K562 (cell line): Measurements from ENCODE around the gene PSMB11. TPM values are rescaled to one million over a fixed set of nuclear protein-coding genes. Genes with fewer than 3 reads are reported as not detected.

ENCODE experiments used
- HNRNPL ChIP-seq: fragments of 200-400 bp; formaldehyde crosslinking; IDR thresholded peaks from 2 replicates; pipeline ENCODE4 v1.6.1; 2017; ENCODE audit warnings: low read depth, mild to moderate bottlenecking, low read length
- KLF16 ChIP-seq: IDR thresholded peaks from 2 replicates; pipeline ENCODE4 v1.6.1; 2016; ENCODE audit warnings: antibody characterized with exemption
- U2AF1 ChIP-seq: fragments of 200-400 bp; formaldehyde crosslinking; optimal IDR thresholded peaks from 2 replicates; pipeline ENCODE3; 2017; ENCODE audit warnings: mild to moderate bottlenecking, low read depth, low read length, moderate library complexity
- ZNF318 ChIP-seq, 2 experiments: fragments of 450-650 bp; IDR thresholded peaks; 2 replicates each; pipeline ENCODE4 v1.6.1; 2016; ENCODE audit warnings: mild to moderate bottlenecking in 2 of 2, borderline replicate concordance in 1 of 2, low read depth in 1 of 2, moderate library complexity in 1 of 2
- polyA plus RNA-seq, 8 experiments: library from polyadenylated mRNA; depleted of rRNA in 4 of 8; stranded (reverse) in 5 of 8; unstranded in 3 of 8; fragments of >200 nt; fragmentation: Nextera tagmentation in 2 of 8; fragmentation: Illumina TruSeq in 1 of 8; extraction: Ambion mirVana in 2 of 8; extraction: Trizol in 1 of 8; gene quantifications; 2 replicates each; pipeline versions ENCODE4 v1.2.1 to v1.2.3, GENCODE V29; 2011 to 2014; ENCODE audit warnings: inconsistent platforms in 1 of 8, missing spikeins in 1 of 8
- total RNA-seq, 7 experiments: library from RNA; depleted of rRNA in 6 of 7; stranded (reverse); fragments of >200 nt in 6 of 7; fragmentation: Illumina TruSeq in 2 of 7; extraction: Trizol in 2 of 7; gene quantifications; 2 replicates each; pipeline versions ENCODE4 v1.2.1 to v1.2.3, GENCODE V29; 2011 to 2021; ENCODE audit warnings: low replicate concordance in 1 of 7

Gene PSMB11
- total and polyA plus RNA-seq, 9 of the 15 experiments (the other 6 are each of a cell fraction or from before 2014, with no cell fraction given) = not detected

GRCh38 chr14:23021889-23022442 lies 20.0 kb upstream of the PSMB11 start (continued):
- TF ChIP-seq ZNF318 (IDR thresholded peaks at IDR 0.05; ENCODE audit: borderline replicate concordance in 1 of 2, low read depth in 1 of 2) (no peak), KLF16 (no peak), U2AF1 (no peak), HNRNPL (no peak)
